ENCODE measurements around the gene ERN1. TPM values are rescaled to one million over a fixed set of nuclear protein-coding genes. Genes with fewer than 3 reads are reported as not detected.

ERN1 gene
- total and polyA plus RNA-seq, 2 of the 13 experiments (the other 11 are each of a cell fraction or from before 2014, with no cell fraction given), result 6.0 to 12.7 TPM

GRCh38 chr17:64037180-64037579 is 92.8 kb downstream of the ERN1 start:
- no TSS peak for BruUV-seq (replicated peaks)
- in situ Hi-C loops (cut with HindIII; ENCODE audit: extremely low pct_ligation_motif_present, low pct_unique_long_range_greater_than_20kb) (no loop called here), intact Hi-C loops (cut with micrococcal nuclease; ENCODE audit: unreplicated experiment) (no loop called here)
- no peak for FAIRE-seq
- TF ChIP-seq ZBTB46 (CRISPR knock-in tag; IDR thresholded peaks at IDR 0.05; ENCODE audit: borderline replicate concordance) (no peak), HOXA7 (CRISPR knock-in tag; IDR thresholded peaks at IDR 0.05) (no peak), NCOA2 (CRISPR knock-in tag; IDR thresholded peaks at IDR 0.05) (no peak), ZFP62 (CRISPR knock-in tag; IDR thresholded peaks at IDR 0.05) (no peak), NFAT5 (CRISPR knock-in tag; IDR thresholded peaks at IDR 0.05) (no peak), ZBTB7B (CRISPR knock-in tag; IDR thresholded peaks at IDR 0.05) (no peak)
- Histone ChIP-seq H3K79me2 (ENCODE audit: insufficient read depth, low read length) (no peaks in the 10 kb centered on the region), H3K4me1 (ENCODE audit: insufficient read depth, low read length) (no peaks in the 10 kb centered on the region), H3K9me3 (ENCODE audit: low read length) (no peaks in the 10 kb centered on the region), H3K36me3 (replicated peaks in 1 of 2; ENCODE audit: control insufficient read depth in 1 of 2, insufficient read depth in 2 of 2, low read length in 2 of 2) (peaks cover 1 to 5% of the 10 kb centered on the region in 2 experiments; a peak in 4 of 5 replicates), H3K4me3 (replicated peaks in 1 of 3; ENCODE audit: insufficient read depth in 1 of 3, low read depth in 2 of 3, low read length in 3 of 3) (no peak overlapping the region), H2AFZ (ENCODE audit: low read length) (no peak overlapping the region), H4K20me1 (ENCODE audit: insufficient read depth, low read length) (no peaks in the 10 kb centered on the region), H3K9ac (ENCODE audit: insufficient read depth, low read depth, low read length) (no peak overlapping the region), H3K4me2 (ENCODE audit: low read depth, low read length) (no peak overlapping the region), H3K27me3 (ENCODE audit: control insufficient read depth in 1 of 2, insufficient read depth in 2 of 2, low read length in 2 of 2) (no peaks in the 10 kb centered on the region), H3K27ac (ENCODE audit: extremely low read length, insufficient read depth, low read length) (no peak overlapping the region)
- POLR2A ChIA-PET, result no interaction called here
- peak; percentile 10; the same call in 1 of the 3 replicates for ATAC-seq
- CTCF ChIA-PET (ENCODE audit: low intra/inter-chr PET ratio, low total read pairs), result no interaction called here
- no peak for DNase-seq (ENCODE audit: low spot score)
- 84% methylated on average over 6 of the region's 6 CpGs for WGBS (ENCODE audit: low lambda C conversion rate)

Data from HepG2 (cell line).